GM06990 (cell line): ENCODE data around the gene APBB2.
"Not testable (repeated sequence)": the region's sequence is repeated elsewhere in the genome, so short reads cannot be mapped to it uniquely, and the experiment has no call there.

Experiments
- DNase-seq: peaks from one replicate; pipeline ENCODE4 v3.0.0-alpha.2; 2011; ENCODE audit not compliant: insufficient read length; ENCODE audit errors: extremely low read depth
- H3K27me3 ChIP-seq: replicated peaks from 2 replicates; pipeline ENCODE4 v1.6.0; 2011; ENCODE audit warnings: low read length; ENCODE audit not compliant: control insufficient read depth, insufficient read depth
- H3K36me3 ChIP-seq: 2 replicates; pipeline ENCODE4 v1.5.1; 2011; ENCODE audit warnings: low read length; ENCODE audit not compliant: control insufficient read depth, insufficient read depth
- H3K4me3 ChIP-seq: replicated peaks from 2 replicates; pipeline ENCODE4 v1.5.1; 2011; ENCODE audit warnings: low read depth, mild to moderate bottlenecking, control low read depth, low read length
- TF ChIP-seq, protein P1 (sequence below): IDR thresholded peaks from 2 replicates; pipeline ENCODE4 v1.5.1; 2011; ENCODE audit warnings: low read length, control low read depth, mild to moderate bottlenecking, inconsistent platforms; ENCODE audit not compliant: insufficient read depth, poor library complexity, severe bottlenecking

The APBB2 gene

DNA sequence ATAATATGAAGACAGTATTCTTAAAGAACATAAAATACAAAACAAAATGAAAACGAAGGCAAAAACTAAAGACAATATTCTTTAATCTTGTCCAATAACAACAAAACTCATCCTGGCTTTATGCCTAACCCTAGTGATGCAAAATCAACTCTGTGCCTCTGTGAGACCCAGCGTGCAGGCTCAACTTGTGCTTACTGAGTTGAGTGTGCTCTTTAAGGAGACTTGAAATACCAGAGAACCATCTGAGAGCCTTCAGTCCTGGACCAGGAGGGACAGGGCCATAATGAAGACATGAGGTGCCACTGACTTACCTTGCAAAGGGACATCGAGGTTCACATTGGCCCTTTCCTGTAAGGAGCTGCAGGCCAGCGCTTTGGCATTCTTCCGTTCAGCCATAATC, 387.5 kb downstream of the APBB2 start:
- DNase-seq: no peak
- H3K27me3 ChIP-seq: no peaks in the 10 kb centered on the region
- no peaks in the 10 kb centered on the region; the same call in none of the 2 replicates for H3K36me3 ChIP-seq
- TF ChIP-seq, protein P1, sequence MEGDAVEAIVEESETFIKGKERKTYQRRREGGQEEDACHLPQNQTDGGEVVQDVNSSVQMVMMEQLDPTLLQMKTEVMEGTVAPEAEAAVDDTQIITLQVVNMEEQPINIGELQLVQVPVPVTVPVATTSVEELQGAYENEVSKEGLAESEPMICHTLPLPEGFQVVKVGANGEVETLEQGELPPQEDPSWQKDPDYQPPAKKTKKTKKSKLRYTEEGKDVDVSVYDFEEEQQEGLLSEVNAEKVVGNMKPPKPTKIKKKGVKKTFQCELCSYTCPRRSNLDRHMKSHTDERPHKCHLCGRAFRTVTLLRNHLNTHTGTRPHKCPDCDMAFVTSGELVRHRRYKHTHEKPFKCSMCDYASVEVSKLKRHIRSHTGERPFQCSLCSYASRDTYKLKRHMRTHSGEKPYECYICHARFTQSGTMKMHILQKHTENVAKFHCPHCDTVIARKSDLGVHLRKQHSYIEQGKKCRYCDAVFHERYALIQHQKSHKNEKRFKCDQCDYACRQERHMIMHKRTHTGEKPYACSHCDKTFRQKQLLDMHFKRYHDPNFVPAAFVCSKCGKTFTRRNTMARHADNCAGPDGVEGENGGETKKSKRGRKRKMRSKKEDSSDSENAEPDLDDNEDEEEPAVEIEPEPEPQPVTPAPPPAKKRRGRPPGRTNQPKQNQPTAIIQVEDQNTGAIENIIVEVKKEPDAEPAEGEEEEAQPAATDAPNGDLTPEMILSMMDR: no peak
- no peak overlapping the region for H3K4me3 ChIP-seq

DNA sequence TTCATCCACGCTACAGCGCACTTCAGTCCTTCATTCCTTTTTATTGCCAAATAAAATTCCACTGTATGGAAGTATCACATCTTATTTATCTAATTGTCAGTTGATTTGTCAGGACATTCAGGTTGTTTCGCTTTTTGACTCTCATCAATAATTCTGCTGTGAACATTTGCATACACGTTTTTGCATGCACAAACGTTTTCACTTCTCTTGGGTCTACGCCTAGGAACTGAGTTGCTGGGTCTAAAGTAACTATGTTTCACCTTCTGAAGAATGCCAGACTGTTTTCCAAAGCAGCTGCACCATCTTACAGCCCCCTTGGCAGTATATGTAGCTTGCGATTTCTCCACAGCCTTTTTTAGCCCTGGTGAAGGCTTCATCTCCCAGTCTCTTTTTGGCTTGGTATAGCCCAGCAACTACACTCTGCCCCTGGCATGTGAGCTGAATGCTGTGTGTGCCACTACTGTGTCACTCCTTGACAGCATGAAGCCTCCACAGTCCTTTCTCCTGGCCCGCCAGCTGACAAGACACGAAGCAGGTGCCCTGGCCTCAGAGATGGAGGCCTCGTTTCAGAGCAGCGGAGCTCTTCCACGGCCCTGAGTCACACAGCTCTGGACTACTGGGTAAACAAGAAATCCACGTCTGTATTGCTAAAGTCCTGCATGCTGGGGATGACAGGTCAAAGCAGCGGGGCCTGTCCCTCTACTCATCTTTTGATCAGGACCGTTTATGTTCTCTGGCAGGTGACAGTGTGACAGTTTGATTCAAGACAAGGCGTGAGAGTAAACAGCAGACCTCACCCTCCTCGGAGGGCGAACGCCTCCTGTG, 389.1 kb downstream of the APBB2 start:
- Histone ChIP-seq H3K27me3 (no peaks in the 10 kb centered on the region), H3K4me3 (no peak overlapping the region), H3K36me3 (no peaks in the 10 kb centered on the region; the same call in none of the 2 replicates)
- TF ChIP-seq, protein P1: no peak
- DNase-seq: no peak

DNA sequence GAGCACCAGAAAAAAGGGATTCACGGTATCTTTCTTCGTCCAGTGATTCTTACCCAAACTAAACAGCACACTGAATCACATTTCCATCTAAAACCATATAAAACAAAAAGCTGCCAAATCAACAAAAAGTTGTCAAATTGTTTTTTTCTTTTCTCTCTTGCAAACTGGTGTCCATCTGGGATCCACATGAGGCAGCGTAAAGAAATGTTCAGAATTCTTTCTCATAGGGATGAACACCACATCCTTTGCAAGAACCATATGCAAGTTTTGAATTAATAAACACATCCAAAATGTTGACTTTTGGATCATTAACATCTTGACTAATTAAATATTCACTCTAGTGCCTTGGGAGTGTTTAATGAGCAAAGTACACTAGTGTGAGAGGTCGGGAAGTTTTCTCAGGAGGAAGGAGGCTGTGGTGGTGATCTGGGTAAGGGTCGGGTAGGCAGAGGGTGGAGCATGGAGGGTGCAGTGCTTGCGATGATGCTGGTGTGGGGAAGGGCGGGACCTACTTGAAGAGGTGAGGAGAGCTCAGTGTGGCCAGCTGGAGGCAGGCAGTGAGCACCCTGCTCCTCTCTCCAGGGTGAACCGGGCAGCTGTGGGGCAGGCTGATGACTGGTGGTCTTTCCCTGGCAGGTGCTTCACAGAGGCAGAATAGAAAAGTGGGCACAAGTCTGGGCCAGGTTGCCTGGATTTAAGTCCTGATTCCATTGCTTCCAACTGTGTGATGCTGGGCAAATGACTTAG, 391.7 kb downstream of the APBB2 start:
- no peaks in the 10 kb centered on the region for H3K27me3 ChIP-seq
- H3K36me3 ChIP-seq: peaks cover 3% of the 10 kb centered on the region
- no peak for DNase-seq
- H3K4me3 ChIP-seq: no peak overlapping the region
- TF ChIP-seq, protein P1: no peak

DNA sequence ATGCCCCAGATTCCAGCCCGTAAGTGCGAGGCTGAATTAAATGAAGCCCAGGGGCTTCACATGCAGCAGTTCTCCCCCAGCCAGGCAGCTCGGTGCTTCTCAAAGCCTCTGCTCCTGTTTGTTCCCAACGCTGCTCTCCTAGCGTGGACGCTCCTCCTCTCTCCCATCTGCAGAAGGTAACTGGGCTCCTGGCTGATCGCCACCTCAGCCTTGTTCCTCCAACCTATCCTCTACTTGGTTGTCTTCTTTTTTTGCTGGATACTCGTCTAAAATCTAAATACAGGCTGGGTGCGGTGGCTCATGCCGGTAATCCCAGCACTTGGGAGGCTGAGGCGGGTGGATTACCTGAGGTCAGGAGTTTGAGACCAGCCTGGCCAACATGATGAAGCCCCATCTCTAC, 394.2 kb downstream of the APBB2 start:
- TF ChIP-seq, protein P1: no peak
- DNase-seq: no peak
- Histone ChIP-seq H3K27me3 (no peaks in the 10 kb centered on the region), H3K4me3 (no peak overlapping the region), H3K36me3 (peaks cover 3% of the 10 kb centered on the region)

DNA sequence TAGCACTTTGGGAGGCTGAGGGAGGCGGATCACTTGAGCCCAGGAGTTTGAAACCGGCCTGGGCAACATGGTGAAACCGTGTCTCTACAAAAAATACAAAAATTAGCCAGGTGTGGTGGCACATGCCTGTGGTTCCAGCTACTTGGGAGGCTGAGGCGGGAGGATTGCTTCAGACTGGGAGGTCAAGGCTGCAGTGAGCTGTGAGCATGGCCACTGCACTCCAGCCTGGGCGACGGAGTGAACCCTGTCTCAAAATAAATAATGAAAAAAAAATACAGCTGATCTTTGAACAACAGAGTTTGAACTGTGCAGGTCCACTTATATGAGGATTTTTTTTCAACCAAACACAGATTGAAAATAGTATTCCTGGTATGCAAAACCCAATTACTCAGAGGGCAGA, 397.2 kb downstream of the APBB2 start:
- not testable (repeated sequence) for H3K27me3 ChIP-seq, H3K36me3 ChIP-seq, H3K4me3 ChIP-seq, DNase-seq

DNA sequence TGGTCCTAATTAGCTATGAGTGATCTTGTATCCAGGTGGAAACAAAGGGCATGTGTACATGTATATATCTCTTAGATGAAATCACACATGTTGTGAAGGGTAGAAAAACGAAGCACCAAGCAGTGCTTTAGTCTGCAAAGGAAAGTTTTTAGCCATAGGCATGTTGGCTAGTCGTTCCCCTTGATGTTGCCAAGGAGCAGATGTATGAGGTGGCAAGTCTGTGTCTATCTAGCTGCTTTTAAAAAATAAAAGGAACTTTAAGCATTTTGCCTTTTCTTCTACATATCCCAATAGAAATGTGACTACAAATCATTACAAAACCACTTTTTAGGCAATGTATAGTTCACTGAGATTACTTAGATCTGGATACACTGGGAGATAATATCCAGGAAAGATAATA, 401.5 kb downstream of the APBB2 start:
- Histone ChIP-seq H3K4me3 (no peak overlapping the region), H3K36me3 (no peaks in the 10 kb centered on the region), H3K27me3 (no peaks in the 10 kb centered on the region)
- TF ChIP-seq, protein P1: no peak
- no peak for DNase-seq
